ENCODE data around the gene OR8A1.

- TF ChIP-seq CTCF (IDR thresholded peaks at IDR 0.05) (no peak), POLR2A (IDR thresholded peaks at IDR 0.05) (no peak)
These were observed 25.5 kb downstream of the OR8A1 start for GRCh38 chr11:124595302-124595701.

Measured in prostate gland (tissue), 2 donors.